Measurements from ENCODE around the gene FRY. TPM values are rescaled to one million over a fixed set of nuclear protein-coding genes. Genes with fewer than 3 reads are reported as not detected.

FRY gene
- total RNA-seq, 1 donor from 2014 or later = 38.8 TPM

GRCh38 chr13:32340914-32341313 is 309.3 kb downstream of the FRY start:
- no peaks in the 10 kb centered on the region for H3K9me3 Mint-ChIP-seq (ENCODE audit: low read depth)
- TF ChIP-seq, protein P1, sequence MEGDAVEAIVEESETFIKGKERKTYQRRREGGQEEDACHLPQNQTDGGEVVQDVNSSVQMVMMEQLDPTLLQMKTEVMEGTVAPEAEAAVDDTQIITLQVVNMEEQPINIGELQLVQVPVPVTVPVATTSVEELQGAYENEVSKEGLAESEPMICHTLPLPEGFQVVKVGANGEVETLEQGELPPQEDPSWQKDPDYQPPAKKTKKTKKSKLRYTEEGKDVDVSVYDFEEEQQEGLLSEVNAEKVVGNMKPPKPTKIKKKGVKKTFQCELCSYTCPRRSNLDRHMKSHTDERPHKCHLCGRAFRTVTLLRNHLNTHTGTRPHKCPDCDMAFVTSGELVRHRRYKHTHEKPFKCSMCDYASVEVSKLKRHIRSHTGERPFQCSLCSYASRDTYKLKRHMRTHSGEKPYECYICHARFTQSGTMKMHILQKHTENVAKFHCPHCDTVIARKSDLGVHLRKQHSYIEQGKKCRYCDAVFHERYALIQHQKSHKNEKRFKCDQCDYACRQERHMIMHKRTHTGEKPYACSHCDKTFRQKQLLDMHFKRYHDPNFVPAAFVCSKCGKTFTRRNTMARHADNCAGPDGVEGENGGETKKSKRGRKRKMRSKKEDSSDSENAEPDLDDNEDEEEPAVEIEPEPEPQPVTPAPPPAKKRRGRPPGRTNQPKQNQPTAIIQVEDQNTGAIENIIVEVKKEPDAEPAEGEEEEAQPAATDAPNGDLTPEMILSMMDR (IDR thresholded peaks at IDR 0.05) = no peak
- H3K4me1 Mint-ChIP-seq (ENCODE audit: low read depth) = no peaks in the 10 kb centered on the region
- no peaks in the 10 kb centered on the region for H3K36me3 Mint-ChIP-seq (ENCODE audit: low read depth)
- no peaks in the 10 kb centered on the region for H3K27me3 Mint-ChIP-seq (ENCODE audit: low read depth)
- no peak overlapping the region for H3K27ac Mint-ChIP-seq (ENCODE audit: unreplicated experiment)
- no peak overlapping the region for H3K4me3 Mint-ChIP-seq (ENCODE audit: unreplicated experiment)
- DNase-seq (ENCODE audit: low spot score) = no peak

GRCh38 chr13:32347651-32348050 is 316.1 kb downstream of the FRY start:
- Mint-ChIP-seq H3K9me3 (ENCODE audit: low read depth) (no peaks in the 10 kb centered on the region), H3K27ac (ENCODE audit: unreplicated experiment) (no peak overlapping the region), H3K4me3 (ENCODE audit: unreplicated experiment) (no peak overlapping the region), H3K4me1 (ENCODE audit: low read depth) (peaks cover 3% of the 10 kb centered on the region), H3K36me3 (ENCODE audit: low read depth) (no peaks in the 10 kb centered on the region), H3K27me3 (ENCODE audit: low read depth) (no peaks in the 10 kb centered on the region)
- no peak for DNase-seq (ENCODE audit: low spot score)
- TF ChIP-seq, protein P1 (IDR thresholded peaks at IDR 0.05) = no peak

Data from chondrocyte (in vitro differentiated cells).